Prostate gland (tissue), 2 donors: ENCODE results near the gene EHMT1.

Source experiments
- POLR2A ChIP-seq: fragments of 450-650 bp; IDR thresholded peaks from one replicate; pipeline ENCODE4 v1.6.1; 2016; ENCODE audit warnings: antibody characterized with exemption, mild to moderate bottlenecking
- POLR2AphosphoS5 ChIP-seq: sonication (generic); formaldehyde crosslinking; IDR thresholded peaks from one replicate; pipeline ENCODE4 v1.6.1; 2017; ENCODE audit warnings: antibody characterized with exemption
- TF ChIP-seq, protein P1 (sequence below), 4 experiments: fragments of 200-600 bp in 2 of 4; fragments of 450-650 bp in 2 of 4; sonication (generic) in 2 of 4; IDR thresholded peaks; 1 replicate in 3 of 4; 2 replicates in 1 of 4; pipeline ENCODE4 v1.5.1; 2016 to 2019; ENCODE audit warnings: antibody characterized with exemption in 4 of 4, mild to moderate bottlenecking in 2 of 4, moderate library complexity in 2 of 4

DNA sequence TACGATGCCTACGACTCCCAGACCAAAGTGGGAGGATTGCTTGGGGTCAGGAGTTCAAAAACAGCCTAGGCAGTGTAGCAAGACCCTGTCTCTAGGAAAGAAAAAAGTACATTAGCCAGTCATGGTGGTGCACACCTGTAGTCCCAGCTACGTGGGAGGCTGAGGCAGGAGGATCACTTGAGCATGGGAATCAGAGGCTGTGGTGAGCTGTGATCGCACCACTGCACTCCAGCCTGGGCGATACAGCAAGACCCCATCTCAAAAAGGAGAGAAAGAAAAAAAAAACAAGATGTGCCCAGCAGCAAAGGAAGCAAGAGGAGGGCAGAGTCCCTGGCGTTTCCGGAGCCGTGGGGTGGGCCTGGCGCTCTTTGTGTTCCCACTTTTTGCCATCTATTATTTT is 179.3 kb downstream of the EHMT1 start:
- TF ChIP-seq POLR2A (no peak), POLR2AphosphoS5 (no peak)
- TF ChIP-seq, protein P1, sequence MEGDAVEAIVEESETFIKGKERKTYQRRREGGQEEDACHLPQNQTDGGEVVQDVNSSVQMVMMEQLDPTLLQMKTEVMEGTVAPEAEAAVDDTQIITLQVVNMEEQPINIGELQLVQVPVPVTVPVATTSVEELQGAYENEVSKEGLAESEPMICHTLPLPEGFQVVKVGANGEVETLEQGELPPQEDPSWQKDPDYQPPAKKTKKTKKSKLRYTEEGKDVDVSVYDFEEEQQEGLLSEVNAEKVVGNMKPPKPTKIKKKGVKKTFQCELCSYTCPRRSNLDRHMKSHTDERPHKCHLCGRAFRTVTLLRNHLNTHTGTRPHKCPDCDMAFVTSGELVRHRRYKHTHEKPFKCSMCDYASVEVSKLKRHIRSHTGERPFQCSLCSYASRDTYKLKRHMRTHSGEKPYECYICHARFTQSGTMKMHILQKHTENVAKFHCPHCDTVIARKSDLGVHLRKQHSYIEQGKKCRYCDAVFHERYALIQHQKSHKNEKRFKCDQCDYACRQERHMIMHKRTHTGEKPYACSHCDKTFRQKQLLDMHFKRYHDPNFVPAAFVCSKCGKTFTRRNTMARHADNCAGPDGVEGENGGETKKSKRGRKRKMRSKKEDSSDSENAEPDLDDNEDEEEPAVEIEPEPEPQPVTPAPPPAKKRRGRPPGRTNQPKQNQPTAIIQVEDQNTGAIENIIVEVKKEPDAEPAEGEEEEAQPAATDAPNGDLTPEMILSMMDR (IDR thresholded peaks at IDR 0.05) = no peak
